Liver (tissue), 9 donors: ENCODE data around the gene KCNMB2. TPM values are rescaled to one million over a fixed set of nuclear protein-coding genes. Genes with fewer than 3 reads are reported as not detected.

Experiments
- DNase-seq: peaks from one replicate; pipeline ENCODE4 v3.0.0-alpha.2; 2017; ENCODE audit warnings: low spot score
- H3K27ac ChIP-seq, 2 donors: one replicate each; pipeline ENCODE4 v1.7.0; 2013; ENCODE audit warnings: inconsistent platforms in 2 of 2, low read length in 2 of 2, control low read depth in 1 of 2, low read depth in 1 of 2, mild to moderate bottlenecking in 1 of 2
- H3K27me3 ChIP-seq, 4 donors: one replicate each; pipeline versions ENCODE4 v1.6.1 to v1.7.0; 2013; ENCODE audit warnings: low read length in 3 of 4, inconsistent platforms in 1 of 4, mild to moderate bottlenecking in 1 of 4, moderate library complexity in 1 of 4; ENCODE audit not compliant: control insufficient read depth in 4 of 4, insufficient read depth in 4 of 4
- H3K36me3 ChIP-seq, 4 donors: one replicate each; pipeline versions ENCODE4 v1.6.1 to v1.7.0; 2013; ENCODE audit warnings: low read length in 3 of 4, mild to moderate bottlenecking in 3 of 4, low read depth in 1 of 4, moderate library complexity in 1 of 4; ENCODE audit not compliant: control insufficient read depth in 4 of 4, insufficient read depth in 3 of 4
- H3K4me1 ChIP-seq, 4 donors: one replicate each; pipeline versions ENCODE4 v1.6.1 to v1.7.0; 2013; ENCODE audit warnings: low read length in 3 of 4, mild to moderate bottlenecking in 3 of 4, moderate library complexity in 1 of 4; ENCODE audit not compliant: control insufficient read depth in 4 of 4, insufficient read depth in 4 of 4
- H3K4me3 ChIP-seq, 3 donors: one replicate each; pipeline versions ENCODE4 v1.6.1 to v1.7.0; 2013; ENCODE audit warnings: low read length in 3 of 3, control low read depth in 1 of 3, low read depth in 1 of 3, mild to moderate bottlenecking in 1 of 3
- H3K9ac ChIP-seq, 2 donors: one replicate each; pipeline ENCODE4 v1.7.0; 2013; ENCODE audit warnings: low read length in 2 of 2, mild to moderate bottlenecking in 2 of 2, moderate library complexity in 2 of 2, control low read depth in 1 of 2, low read depth in 1 of 2
- H3K9me3 ChIP-seq, 4 donors: one replicate each; pipeline versions ENCODE4 v1.6.1 to v1.7.0; 2013; ENCODE audit warnings: low read length in 3 of 4; ENCODE audit not compliant: control insufficient read depth in 4 of 4
- ATF3 ChIP-seq: IDR thresholded peaks from 2 replicates; pipeline ENCODE4 v1.6.1; 2016; ENCODE audit warnings: antibody characterized with exemption
- CTCF ChIP-seq: fragments of 150-350 bp; IDR thresholded peaks from 2 replicates; pipeline ENCODE4 v1.5.1; 2017; ENCODE audit warnings: improper control_type of control experiment, low read depth, low read length; ENCODE audit not compliant: missing input control
- EGR1 ChIP-seq, 2 donors: IDR thresholded peaks; 2 replicates each; pipeline ENCODE4 v1.6.1; 2016 to 2018; ENCODE audit warnings: antibody characterized with exemption in 2 of 2, low read depth in 2 of 2
- FOXA1 ChIP-seq: IDR thresholded peaks from 2 replicates; pipeline ENCODE4 v1.6.1; 2016; ENCODE audit warnings: antibody characterized with exemption
- FOXA2 ChIP-seq: IDR thresholded peaks from 2 replicates; pipeline ENCODE4 v1.6.1; 2016; ENCODE audit warnings: antibody characterized with exemption
- GABPA ChIP-seq, 2 donors: IDR thresholded peaks in 1 of 2; conservative IDR thresholded peaks in 1 of 2; 2 replicates each; pipeline ENCODE4 v1.6.1; 2016; ENCODE audit warnings: antibody characterized with exemption in 2 of 2, mild to moderate bottlenecking in 1 of 2, moderate library complexity in 1 of 2
- HNF4A ChIP-seq, 2 donors: conservative IDR thresholded peaks; 2 replicates each; pipeline ENCODE4 v1.6.1; 2016; ENCODE audit warnings: antibody characterized with exemption in 2 of 2, mild to moderate bottlenecking in 2 of 2
- HNF4G ChIP-seq: IDR thresholded peaks from 2 replicates; pipeline ENCODE4 v1.6.1; 2016; ENCODE audit warnings: antibody characterized with exemption
- JUND ChIP-seq, 2 donors: IDR thresholded peaks; 2 replicates each; pipeline ENCODE4 v1.6.1; 2016; ENCODE audit warnings: antibody characterized with exemption in 2 of 2
- NR2F2 ChIP-seq: IDR thresholded peaks from 2 replicates; pipeline ENCODE4 v1.6.1; 2016; ENCODE audit warnings: antibody characterized with exemption
- RAD21 ChIP-seq, 2 donors: IDR thresholded peaks; 2 replicates each; pipeline ENCODE4 v1.6.1; 2016; ENCODE audit warnings: antibody characterized with exemption in 2 of 2, mild to moderate bottlenecking in 2 of 2
- RXRA ChIP-seq, 2 donors: IDR thresholded peaks; 2 replicates each; pipeline ENCODE4 v1.6.1; 2017 to 2018; ENCODE audit warnings: antibody characterized with exemption in 2 of 2, mild to moderate bottlenecking in 1 of 2
- SP1 ChIP-seq: IDR thresholded peaks from 2 replicates; pipeline ENCODE4 v1.6.1; 2018; ENCODE audit warnings: antibody characterized with exemption, mild to moderate bottlenecking
- TAF1 ChIP-seq: conservative IDR thresholded peaks from 2 replicates; pipeline ENCODE4 v1.6.1; 2016; ENCODE audit warnings: antibody characterized with exemption, mild to moderate bottlenecking
- YY1 ChIP-seq: IDR thresholded peaks from 2 replicates; pipeline ENCODE4 v1.6.1; 2016; ENCODE audit warnings: antibody characterized with exemption, mild to moderate bottlenecking
- WGBS: extraction: QIAGEN DNeasy Blood & Tissue Kit; methylation state at CpG from one replicate; pipeline ENCODE4 v1.1.7; 2013; 5-methylcytosine and 5-hydroxymethylcytosine counted together
- polyA plus RNA-seq, 2 donors: library from polyadenylated mRNA; stranded (reverse) in 1 of 2; unstranded in 1 of 2; fragments of 200-250 nt in 1 of 2; fragments of >200 nt in 1 of 2; fragmentation: Nextera tagmentation in 1 of 2; extraction: Ambion mirVana in 1 of 2; gene quantifications; one replicate each; pipeline versions ENCODE4 v1.2.1 to v1.2.3, GENCODE V29; 2013 to 2015
- total RNA-seq, 2 donors: library from RNA; depleted of rRNA; stranded (reverse); fragments of >200 nt; gene quantifications; one replicate each; pipeline ENCODE4 v1.2.3, GENCODE V29; 2014
- TF ChIP-seq, protein P1 (sequence below): IDR thresholded peaks from 2 replicates; pipeline ENCODE4 v1.6.1; 2016; ENCODE audit warnings: antibody characterized with exemption, mild to moderate bottlenecking
- TF ChIP-seq, protein P2 (sequence below): IDR thresholded peaks from 2 replicates; pipeline ENCODE4 v1.6.1; 2016; ENCODE audit warnings: antibody characterized with exemption
- donor health status: healthy.
- donor health status: healthy.
- donor health status: healthy.
- donor health status: healthy.
- donor health status: healthy.

The KCNMB2 gene
- total and polyA plus RNA-seq, 4 donors: 0.08 to 0.33 (median 0.16) TPM; not detected in 1

GRCh38 chr3:178754852-178755510 lies 218.7 kb downstream of the KCNMB2 start (continued):
- TF ChIP-seq, protein P1, sequence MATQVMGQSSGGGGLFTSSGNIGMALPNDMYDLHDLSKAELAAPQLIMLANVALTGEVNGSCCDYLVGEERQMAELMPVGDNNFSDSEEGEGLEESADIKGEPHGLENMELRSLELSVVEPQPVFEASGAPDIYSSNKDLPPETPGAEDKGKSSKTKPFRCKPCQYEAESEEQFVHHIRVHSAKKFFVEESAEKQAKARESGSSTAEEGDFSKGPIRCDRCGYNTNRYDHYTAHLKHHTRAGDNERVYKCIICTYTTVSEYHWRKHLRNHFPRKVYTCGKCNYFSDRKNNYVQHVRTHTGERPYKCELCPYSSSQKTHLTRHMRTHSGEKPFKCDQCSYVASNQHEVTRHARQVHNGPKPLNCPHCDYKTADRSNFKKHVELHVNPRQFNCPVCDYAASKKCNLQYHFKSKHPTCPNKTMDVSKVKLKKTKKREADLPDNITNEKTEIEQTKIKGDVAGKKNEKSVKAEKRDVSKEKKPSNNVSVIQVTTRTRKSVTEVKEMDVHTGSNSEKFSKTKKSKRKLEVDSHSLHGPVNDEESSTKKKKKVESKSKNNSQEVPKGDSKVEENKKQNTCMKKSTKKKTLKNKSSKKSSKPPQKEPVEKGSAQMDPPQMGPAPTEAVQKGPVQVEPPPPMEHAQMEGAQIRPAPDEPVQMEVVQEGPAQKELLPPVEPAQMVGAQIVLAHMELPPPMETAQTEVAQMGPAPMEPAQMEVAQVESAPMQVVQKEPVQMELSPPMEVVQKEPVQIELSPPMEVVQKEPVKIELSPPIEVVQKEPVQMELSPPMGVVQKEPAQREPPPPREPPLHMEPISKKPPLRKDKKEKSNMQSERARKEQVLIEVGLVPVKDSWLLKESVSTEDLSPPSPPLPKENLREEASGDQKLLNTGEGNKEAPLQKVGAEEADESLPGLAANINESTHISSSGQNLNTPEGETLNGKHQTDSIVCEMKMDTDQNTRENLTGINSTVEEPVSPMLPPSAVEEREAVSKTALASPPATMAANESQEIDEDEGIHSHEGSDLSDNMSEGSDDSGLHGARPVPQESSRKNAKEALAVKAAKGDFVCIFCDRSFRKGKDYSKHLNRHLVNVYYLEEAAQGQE: no peak
- no peak for TF ChIP-seq CTCF
- TF ChIP-seq HNF4G: no peak
- TF ChIP-seq GABPA (IDR thresholded peaks at IDR 0.05 in 1 of 2, conservative IDR thresholded peaks at IDR 0.05 in 1 of 2): no peak

GRCh38 chr3:178761024-178761423 lies 224.8 kb downstream of the KCNMB2 start:
- Histone ChIP-seq H3K9me3 (no peaks in the 10 kb centered on the region), H3K4me1 (no peaks in the 10 kb centered on the region), H3K4me3 (no peak overlapping the region), H3K27ac (no peak overlapping the region), H3K27me3 (no peaks in the 10 kb centered on the region), H3K9ac (no peak overlapping the region), H3K36me3 (no peaks in the 10 kb centered on the region)
- no peak for DNase-seq
- 78% methylated on average over 4 of the region's 4 CpGs for WGBS
- TF ChIP-seq YY1: no peak

DNA sequence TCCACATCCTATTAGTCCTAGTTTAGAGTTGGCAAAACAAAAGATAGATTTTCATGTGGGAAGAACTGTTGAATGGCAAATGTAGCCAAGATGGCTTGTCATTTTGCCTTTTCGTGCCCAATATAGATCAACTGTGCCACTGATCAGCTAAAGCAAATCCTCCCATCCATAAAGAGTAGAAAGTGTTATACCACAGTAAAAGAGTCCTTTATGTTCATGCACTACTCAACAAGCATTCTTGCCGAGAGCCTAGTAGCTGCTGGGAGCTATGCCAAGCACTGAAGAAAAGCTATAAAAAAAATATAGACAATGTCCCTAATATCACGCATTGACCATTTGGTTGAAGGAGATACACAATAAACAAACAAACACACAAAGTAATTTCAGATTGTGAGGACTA lies 225.2 kb downstream of the KCNMB2 start:
- no peaks in the 10 kb centered on the region for H3K27me3 ChIP-seq
- no peaks in the 10 kb centered on the region for H3K9me3 ChIP-seq
- 83% methylated on average over 3 of the region's 3 CpGs for WGBS
- H3K9ac ChIP-seq: no peak overlapping the region
- H3K4me1 ChIP-seq: no peaks in the 10 kb centered on the region
- DNase-seq: no peak
- no peaks in the 10 kb centered on the region for H3K36me3 ChIP-seq
- no peak overlapping the region for H3K4me3 ChIP-seq
- H3K27ac ChIP-seq: no peak overlapping the region
- TF ChIP-seq HNF4G: no peak
- TF ChIP-seq HNF4A (conservative IDR thresholded peaks at IDR 0.05): no peak
- TF ChIP-seq TAF1: no peak
- TF ChIP-seq, protein P1: no peak
- TF ChIP-seq GABPA (IDR thresholded peaks at IDR 0.05 in 1 of 2, conservative IDR thresholded peaks at IDR 0.05 in 1 of 2): no peak
- TF ChIP-seq, protein P2, sequence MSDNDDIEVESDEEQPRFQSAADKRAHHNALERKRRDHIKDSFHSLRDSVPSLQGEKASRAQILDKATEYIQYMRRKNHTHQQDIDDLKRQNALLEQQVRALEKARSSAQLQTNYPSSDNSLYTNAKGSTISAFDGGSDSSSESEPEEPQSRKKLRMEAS: no peak
- no peak for TF ChIP-seq EGR1 (IDR thresholded peaks at IDR 0.05; ENCODE audit: low read depth in 2 of 2)
- no peak for TF ChIP-seq FOXA1
- no peak for TF ChIP-seq JUND (IDR thresholded peaks at IDR 0.05)
- no peak for TF ChIP-seq SP1
- no peak for TF ChIP-seq ATF3
- no peak for TF ChIP-seq NR2F2
- TF ChIP-seq RAD21 (IDR thresholded peaks at IDR 0.05): no peak
- no peak for TF ChIP-seq FOXA2
- TF ChIP-seq CTCF: no peak
- no peak for TF ChIP-seq RXRA (IDR thresholded peaks at IDR 0.05)
- no peak for TF ChIP-seq YY1
